GM12892 (cell line): ENCODE results near the gene FAM168A.

Source experiments
- POLR2A ChIP-seq: IDR thresholded peaks from 2 replicates; pipeline ENCODE4 v1.6.1; 2011; ENCODE audit warnings: low read depth, low read length, control low read depth
- TAF1 ChIP-seq: IDR thresholded peaks from 2 replicates; pipeline ENCODE4 v1.6.1; 2011; ENCODE audit warnings: low read depth, mild to moderate bottlenecking, control low read depth, low read length, borderline replicate concordance

DNA sequence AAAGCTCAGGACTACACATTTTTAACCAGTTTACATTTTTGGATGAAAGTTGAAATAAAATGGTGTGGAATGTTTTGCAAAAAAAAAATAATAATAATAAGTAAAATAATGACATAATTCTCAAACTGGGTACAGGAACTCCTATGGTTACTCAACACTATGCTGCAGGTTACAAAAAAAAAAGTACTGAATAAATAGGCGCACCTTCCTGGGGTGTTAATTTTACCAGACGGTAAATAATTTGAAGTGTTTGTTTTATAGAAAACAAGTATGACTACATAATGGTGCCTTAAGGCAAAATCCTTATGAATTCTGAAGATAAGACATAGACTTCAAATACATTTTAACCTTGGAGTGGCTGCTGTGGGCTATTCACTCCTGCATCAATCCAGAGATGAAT is 145.2 kb downstream of the FAM168A start:
- TF ChIP-seq POLR2A (no peak), TAF1 (no peak)
